IPS-15b (cell line): ENCODE results near the gene TNC.

ENCODE experiments used
- H3K27me3 ChIP-seq: one replicate; pipeline ENCODE4 v1.6.1; 2013; ENCODE audit warnings: low read length; ENCODE audit not compliant: control insufficient read depth, insufficient read depth
- H3K36me3 ChIP-seq: one replicate; pipeline ENCODE4 v1.6.1; 2013; ENCODE audit warnings: low read length; ENCODE audit not compliant: control insufficient read depth, insufficient read depth
- H3K4me1 ChIP-seq: one replicate; pipeline ENCODE4 v1.6.1; 2013; ENCODE audit warnings: mild to moderate bottlenecking, low read length; ENCODE audit not compliant: control insufficient read depth, insufficient read depth
- H3K4me3 ChIP-seq: one replicate; pipeline ENCODE4 v1.5.1; 2013; ENCODE audit warnings: low read depth, low read length
- H3K9ac ChIP-seq: one replicate; pipeline ENCODE4 v1.6.1; 2013; ENCODE audit warnings: low read depth, mild to moderate bottlenecking, low read length
- H3K9me3 ChIP-seq: one replicate; pipeline ENCODE4 v1.6.1; 2013; ENCODE audit warnings: mild to moderate bottlenecking, low read length; ENCODE audit not compliant: control insufficient read depth, insufficient read depth

TNC gene

DNA sequence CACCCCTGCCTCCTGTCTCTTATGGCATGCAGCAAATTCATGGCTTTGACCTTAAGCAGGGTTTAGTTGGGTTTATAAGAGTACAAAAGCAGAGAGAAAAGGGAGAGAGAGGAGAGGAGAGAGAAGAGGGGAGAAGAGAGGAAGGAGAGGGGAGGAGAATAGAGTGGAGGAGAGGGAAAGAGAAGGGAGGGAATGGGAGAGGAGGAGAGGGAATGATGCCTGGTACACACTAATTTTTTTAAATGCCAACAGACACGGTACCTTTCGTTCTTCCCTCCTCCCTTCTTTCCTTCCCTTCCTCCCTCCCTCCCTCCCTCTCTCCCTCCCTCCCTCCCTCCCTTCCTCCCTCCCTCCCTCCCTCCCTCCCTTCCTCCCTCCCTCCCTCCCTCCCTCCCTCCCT lies 48.7 kb downstream of the TNC start:
- Histone ChIP-seq H3K27me3 (no peaks in the 10 kb centered on the region), H3K36me3 (peaks cover 3% of the 10 kb centered on the region), H3K9me3 (no peaks in the 10 kb centered on the region), H3K9ac (no peak overlapping the region), H3K4me3 (no peak overlapping the region), H3K4me1 (no peaks in the 10 kb centered on the region)

DNA sequence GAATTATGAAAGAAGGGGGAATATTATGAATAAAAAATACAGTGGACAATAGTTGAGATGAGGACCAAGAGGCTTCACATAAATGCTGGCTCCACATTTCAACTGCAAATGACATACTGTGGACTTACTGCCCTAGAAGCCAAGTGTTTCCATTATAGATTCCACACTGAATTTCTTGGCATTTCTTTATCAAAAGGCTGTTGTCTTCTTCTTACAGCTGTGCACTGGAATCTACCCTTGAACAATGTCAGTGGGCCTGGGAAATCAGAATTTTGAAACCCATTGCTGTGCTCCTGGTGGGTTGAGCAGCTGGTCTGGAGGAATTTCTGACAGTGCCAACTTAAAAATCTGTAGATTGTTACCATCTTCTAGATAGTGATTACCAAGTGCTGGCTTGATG lies 49.9 kb downstream of the TNC start:
- Histone ChIP-seq H3K36me3 (no peaks in the 10 kb centered on the region), H3K9me3 (no peaks in the 10 kb centered on the region), H3K27me3 (no peaks in the 10 kb centered on the region), H3K9ac (no peak overlapping the region), H3K4me1 (no peaks in the 10 kb centered on the region), H3K4me3 (no peak overlapping the region)

DNA sequence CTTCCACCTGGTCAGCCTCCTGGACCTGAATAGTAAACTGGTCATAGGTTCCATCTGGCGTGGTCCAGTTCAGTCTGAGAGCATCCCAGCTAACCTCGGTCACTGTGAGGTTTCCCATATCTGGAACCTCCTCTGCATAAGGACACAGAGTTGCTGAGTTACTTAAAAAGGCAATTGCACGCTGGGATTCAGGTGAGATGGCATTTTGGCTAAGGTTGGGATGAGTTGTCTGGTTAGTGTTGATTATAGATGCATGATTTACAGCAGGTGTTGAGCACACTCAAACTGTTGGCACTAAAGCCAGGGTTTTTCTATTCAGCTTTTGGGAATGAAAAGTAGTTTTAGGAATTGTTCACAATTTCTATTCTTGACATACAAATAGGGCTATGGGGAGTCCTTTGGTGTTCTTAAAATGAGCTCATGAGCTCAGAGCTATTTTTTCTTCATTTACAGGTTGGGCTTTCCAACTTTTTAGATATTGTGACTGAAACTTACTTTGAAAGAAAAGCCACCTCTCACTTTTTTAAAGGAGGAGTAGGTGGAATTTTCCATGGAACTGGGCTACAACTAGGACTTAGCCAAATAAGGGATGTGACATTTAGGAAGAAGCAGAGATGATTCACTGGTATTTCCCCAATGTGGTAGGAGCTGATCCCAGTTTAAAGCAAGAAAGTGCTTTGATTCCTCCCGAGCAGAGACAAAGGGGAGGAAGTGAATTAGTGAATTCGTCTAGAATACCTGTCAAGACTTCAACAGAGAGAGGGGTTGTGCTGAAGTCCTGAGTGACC lies 54.7 kb downstream of the TNC start:
- H3K9me3 ChIP-seq: no peaks in the 10 kb centered on the region
- H3K27me3 ChIP-seq: no peaks in the 10 kb centered on the region
- H3K4me1 ChIP-seq: no peaks in the 10 kb centered on the region
- H3K36me3 ChIP-seq: no peaks in the 10 kb centered on the region
- H3K9ac ChIP-seq: no peak overlapping the region
- H3K4me3 ChIP-seq: no peak overlapping the region

DNA sequence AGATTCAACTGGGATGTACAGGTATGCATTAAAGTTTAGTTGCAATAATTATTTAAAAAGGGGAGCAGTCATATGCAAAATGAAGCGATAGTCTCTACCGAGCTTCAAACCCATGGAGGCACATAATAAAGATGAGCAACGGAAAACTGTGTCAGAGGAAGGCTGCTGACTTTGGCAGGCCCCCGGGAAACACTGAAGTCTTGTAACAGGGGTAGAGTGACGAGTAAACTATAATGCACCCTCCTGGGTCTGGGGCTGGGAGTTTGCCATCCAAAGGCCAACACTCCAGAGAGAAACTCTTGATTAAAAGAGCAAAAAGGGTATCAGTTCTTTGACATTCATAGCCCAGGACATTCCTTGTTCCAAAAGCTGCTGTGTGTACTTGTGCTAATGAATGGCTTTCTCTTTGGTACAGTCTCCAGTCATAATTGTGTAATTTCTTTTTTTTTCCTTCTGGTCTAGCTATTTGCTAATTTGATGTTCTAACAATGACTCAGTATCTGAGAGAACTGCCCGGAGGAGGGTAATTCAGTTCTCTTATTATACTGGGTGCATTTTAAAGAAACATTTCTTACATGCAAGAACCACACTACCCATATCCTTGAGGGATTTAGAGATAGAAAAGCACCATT lies 59.2 kb downstream of the TNC start:
- Histone ChIP-seq H3K27me3 (no peaks in the 10 kb centered on the region), H3K4me1 (no peaks in the 10 kb centered on the region), H3K9me3 (no peaks in the 10 kb centered on the region), H3K4me3 (no peak overlapping the region), H3K36me3 (no peaks in the 10 kb centered on the region), H3K9ac (no peak overlapping the region)

DNA sequence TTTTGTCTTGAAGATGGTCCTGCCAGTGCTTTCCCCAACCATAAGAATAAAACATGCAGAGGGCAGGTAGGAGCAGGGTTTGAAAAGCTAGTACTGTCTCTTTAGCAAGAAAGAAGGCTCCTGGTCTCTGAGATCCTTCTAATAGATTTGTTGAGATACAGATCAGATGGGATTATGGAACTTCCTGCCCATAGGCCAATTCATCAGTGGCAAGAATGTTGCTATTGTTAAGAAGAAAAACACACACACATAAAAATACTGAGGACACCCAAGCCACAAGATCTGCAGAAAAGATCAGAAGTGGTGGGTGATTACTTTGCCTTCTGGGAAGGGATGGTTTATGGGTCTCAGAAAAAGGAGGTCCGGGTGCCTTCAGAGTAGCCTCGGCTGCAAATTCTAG lies 59.8 kb downstream of the TNC start:
- Histone ChIP-seq H3K27me3 (no peaks in the 10 kb centered on the region), H3K9ac (no peak overlapping the region), H3K36me3 (no peaks in the 10 kb centered on the region), H3K4me1 (no peaks in the 10 kb centered on the region), H3K4me3 (no peak overlapping the region), H3K9me3 (no peaks in the 10 kb centered on the region)

DNA sequence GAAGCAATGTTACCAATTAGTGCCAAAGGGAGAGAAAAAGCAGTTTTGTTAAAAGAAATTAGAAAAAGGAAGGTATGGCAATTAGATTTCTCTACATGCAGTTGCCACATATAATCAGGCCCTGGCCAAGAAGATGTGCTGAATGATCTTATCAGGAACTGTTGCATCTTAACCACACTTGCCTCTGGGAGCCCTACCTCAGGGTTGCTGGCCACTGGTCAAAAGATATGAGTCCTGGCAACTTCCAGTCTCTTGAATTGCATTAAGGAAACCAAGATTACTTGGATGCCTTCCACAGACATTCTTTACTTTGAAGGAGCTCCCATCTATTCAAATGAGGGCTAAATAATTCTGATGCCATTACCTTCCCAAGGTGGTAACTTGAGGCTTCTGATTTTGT lies 60.4 kb downstream of the TNC start:
- Histone ChIP-seq H3K4me1 (no peaks in the 10 kb centered on the region), H3K9me3 (no peaks in the 10 kb centered on the region), H3K27me3 (no peaks in the 10 kb centered on the region), H3K4me3 (no peak overlapping the region), H3K36me3 (no peaks in the 10 kb centered on the region), H3K9ac (no peak overlapping the region)

DNA sequence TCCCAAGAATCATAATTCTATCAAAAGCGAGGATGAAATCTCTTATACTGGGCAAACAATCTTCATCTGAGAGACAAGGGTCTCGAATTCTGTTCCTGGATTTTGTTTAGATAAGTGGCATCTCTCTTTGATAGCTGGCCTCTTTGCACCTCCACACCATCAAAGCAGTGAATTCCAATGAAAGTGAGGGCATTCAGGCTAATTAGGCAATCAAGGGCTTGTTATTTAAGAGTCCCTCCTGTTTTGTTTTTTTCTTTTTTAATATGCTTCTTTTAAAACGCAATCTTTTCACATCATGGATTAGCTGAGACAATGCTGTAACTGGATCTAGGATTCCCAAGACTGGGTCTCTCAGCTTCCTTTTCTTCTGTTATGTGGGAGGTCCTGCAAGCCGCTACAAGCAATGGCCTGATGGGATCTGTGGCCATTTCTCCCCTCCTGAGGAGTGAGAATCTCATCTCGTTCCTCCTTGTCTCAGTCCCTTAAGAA lies 67.9 kb downstream of the TNC start:
- no peaks in the 10 kb centered on the region for H3K36me3 ChIP-seq
- H3K27me3 ChIP-seq: no peaks in the 10 kb centered on the region
- H3K9me3 ChIP-seq: no peaks in the 10 kb centered on the region
- H3K4me3 ChIP-seq: no peak overlapping the region
- H3K4me1 ChIP-seq: no peaks in the 10 kb centered on the region
- H3K9ac ChIP-seq: no peak overlapping the region

DNA sequence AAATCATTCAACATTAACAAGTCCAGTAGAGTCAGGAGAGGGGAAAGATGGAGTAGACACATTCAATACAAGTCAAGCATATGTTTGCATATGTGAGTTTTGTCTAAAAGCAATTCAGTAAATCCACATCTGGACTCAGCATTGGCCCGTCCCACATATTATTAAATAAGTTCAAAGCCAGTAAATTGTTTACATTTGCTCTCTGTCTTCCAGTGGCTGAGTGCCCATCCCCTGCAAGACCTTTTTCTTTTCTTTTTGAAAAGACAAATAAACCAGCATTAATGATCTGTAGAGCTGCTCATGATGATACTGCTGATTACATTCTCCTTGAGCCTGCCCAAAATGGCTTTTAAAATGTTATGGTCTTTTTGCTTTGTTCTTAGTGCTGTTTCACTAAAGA lies 71.1 kb downstream of the TNC start:
- Histone ChIP-seq H3K27me3 (no peaks in the 10 kb centered on the region), H3K36me3 (no peaks in the 10 kb centered on the region), H3K9ac (no peak overlapping the region), H3K9me3 (no peaks in the 10 kb centered on the region), H3K4me3 (no peak overlapping the region), H3K4me1 (no peaks in the 10 kb centered on the region)

DNA sequence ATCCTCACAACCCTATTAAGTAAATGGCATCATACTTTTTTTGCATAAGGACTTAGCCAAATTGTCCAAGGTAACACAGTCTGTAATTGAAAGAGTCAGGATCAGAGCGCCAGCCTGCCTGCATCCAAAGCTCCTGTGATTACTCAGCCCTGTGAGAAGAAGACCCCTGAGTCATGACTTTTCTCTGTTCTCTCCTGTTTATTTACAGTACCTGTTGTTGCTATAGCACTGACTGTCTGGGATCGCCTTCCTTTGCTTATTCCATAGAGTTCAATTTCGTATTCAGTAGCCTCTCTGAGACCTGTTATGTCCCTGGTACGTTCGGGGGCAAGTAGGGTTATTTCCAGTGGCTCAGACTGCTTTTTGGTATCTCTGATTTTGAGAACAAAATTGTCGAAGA lies 71.8 kb downstream of the TNC start:
- no peak overlapping the region for H3K4me3 ChIP-seq
- H3K9ac ChIP-seq: no peak overlapping the region
- H3K9me3 ChIP-seq: no peaks in the 10 kb centered on the region
- no peaks in the 10 kb centered on the region for H3K4me1 ChIP-seq
- H3K27me3 ChIP-seq: no peaks in the 10 kb centered on the region
- H3K36me3 ChIP-seq: no peaks in the 10 kb centered on the region

DNA sequence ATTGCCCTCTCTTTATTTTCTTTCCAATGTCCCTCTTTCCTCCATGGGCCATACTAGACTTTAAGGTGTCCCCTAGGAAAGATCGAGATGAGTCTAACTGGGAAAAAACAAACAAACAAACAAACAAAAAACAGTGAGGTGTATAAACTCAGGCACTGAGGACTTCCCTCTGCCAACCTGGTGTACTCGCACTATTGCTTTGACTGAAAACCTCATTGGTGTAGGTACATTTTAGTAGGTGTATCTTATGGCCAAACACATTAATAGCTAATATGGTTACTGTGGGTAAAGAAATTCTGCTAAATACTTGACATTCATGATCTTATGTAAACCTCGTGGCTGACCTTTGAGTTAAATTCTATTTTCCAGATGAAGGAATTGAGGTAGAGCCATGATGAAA lies 74.3 kb downstream of the TNC start:
- no peaks in the 10 kb centered on the region for H3K27me3 ChIP-seq
- no peak overlapping the region for H3K4me3 ChIP-seq
- no peaks in the 10 kb centered on the region for H3K36me3 ChIP-seq
- no peak overlapping the region for H3K9ac ChIP-seq
- no peaks in the 10 kb centered on the region for H3K9me3 ChIP-seq
- H3K4me1 ChIP-seq: no peaks in the 10 kb centered on the region

DNA sequence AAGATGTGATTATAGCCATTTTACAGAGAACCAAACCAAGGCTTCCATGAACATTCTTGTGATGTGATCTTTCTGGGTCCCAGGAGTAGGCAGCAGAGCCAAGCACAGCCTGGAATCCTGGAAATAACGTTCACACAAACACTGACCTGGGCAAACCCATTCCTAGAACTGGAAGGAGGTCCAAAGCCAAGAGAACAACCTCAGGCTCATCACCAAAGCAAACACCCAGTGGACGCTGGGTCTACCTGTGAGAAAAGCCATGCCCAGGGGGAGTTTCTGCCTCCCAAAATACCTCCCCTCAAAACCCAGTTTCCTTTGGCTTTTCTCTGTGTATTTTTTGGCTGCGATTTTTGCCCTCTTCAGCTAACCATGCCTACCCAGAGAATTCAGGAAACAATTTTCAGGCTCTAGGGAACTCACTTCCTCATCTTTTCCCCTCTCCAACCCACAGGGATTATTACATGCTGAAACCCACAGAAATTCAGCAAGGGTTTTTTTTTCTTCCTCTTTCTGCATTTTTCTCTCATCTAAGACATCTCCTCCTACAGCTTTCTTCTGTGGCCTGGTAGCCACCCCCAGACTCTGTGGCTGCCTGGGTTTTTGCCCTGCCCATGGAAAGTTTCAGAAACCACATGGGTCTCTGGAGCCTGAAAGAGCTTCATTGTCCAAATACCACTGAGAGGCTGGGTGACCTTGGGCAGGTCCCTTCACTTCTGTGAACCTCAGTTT lies 75.0 kb downstream of the TNC start:
- no peak overlapping the region for H3K4me3 ChIP-seq
- no peak overlapping the region for H3K9ac ChIP-seq
- H3K36me3 ChIP-seq: no peaks in the 10 kb centered on the region
- no peaks in the 10 kb centered on the region for H3K9me3 ChIP-seq
- H3K4me1 ChIP-seq: no peaks in the 10 kb centered on the region
- no peaks in the 10 kb centered on the region for H3K27me3 ChIP-seq
